Endothelial cell of umbilical vein (primary cell): Measurements from ENCODE around the gene OR10W1. TPM values are rescaled to one million over a fixed set of nuclear protein-coding genes. Genes with fewer than 3 reads are reported as not detected.

Experiments used
- BruUV-seq: library from RNA; stranded (reverse); fragments of 400-500 nt; replicated peaks from 2 replicates; lab custom pipeline; 2021; lab: Mats Ljungman, UMichigan
- CTCF ChIA-PET: fragments of 300-600, 350-600 bp; sonication (Branson Sonifier 250); formaldehyde crosslinking; loops from one replicate; lab custom pipeline; 2021; ENCODE audit warnings: antibody characterized with exemption, inconsistent platforms; lab: Charles Lee
- POLR2A ChIA-PET: fragments of 300-600, 350-600 bp; sonication (Branson Sonifier 250); formaldehyde crosslinking; loops from one replicate; lab custom pipeline; 2021; ENCODE audit warnings: antibody characterized with exemption, inconsistent platforms; lab: Charles Lee
- DNase-seq: peaks from one replicate; pipeline ENCODE4 v3.0.0-alpha.2; 2011; ENCODE audit warnings: low read depth, low spot score
- FAIRE-seq: peaks from 2 replicates; lab custom pipeline; 2011; peaks lifted over from hg19 to GRCh38; lab: Jason Lieb, UNC
- H2AFZ ChIP-seq: 2 replicates; pipeline ENCODE4 v1.6.0; 2012; ENCODE audit warnings: low read depth, low read length, control low read depth, inconsistent platforms
- H3K27ac ChIP-seq: 2 replicates; pipeline ENCODE4 v1.5.1; 2011; ENCODE audit warnings: low read depth, mild to moderate bottlenecking, control low read depth, low read length, moderate library complexity; ENCODE audit not compliant: insufficient read depth
- H3K27me3 ChIP-seq, 2 experiments: 2 replicates each; pipeline versions ENCODE4 v1.6.0 to v1.6.1; 2011; ENCODE audit warnings: low read length in 2 of 2, mixed read lengths in 1 of 2; ENCODE audit not compliant: control insufficient read depth in 2 of 2, insufficient read depth in 2 of 2
- H3K36me3 ChIP-seq, 2 experiments: 2 replicates in 1 of 2; 3 replicates in 1 of 2; pipeline ENCODE4 v1.5.1; 2011; ENCODE audit warnings: low read length in 2 of 2, mild to moderate bottlenecking in 1 of 2, moderate library complexity in 1 of 2; ENCODE audit not compliant: control insufficient read depth in 2 of 2, insufficient read depth in 2 of 2; ENCODE audit errors: extremely low read depth in 1 of 2
- H3K4me1 ChIP-seq: 3 replicates; pipeline ENCODE4 v1.5.1; 2011; ENCODE audit warnings: mild to moderate bottlenecking, low read length; ENCODE audit not compliant: control insufficient read depth, insufficient read depth; ENCODE audit errors: extremely low read depth
- H3K4me2 ChIP-seq: 2 replicates; pipeline ENCODE4 v1.6.1; 2011; ENCODE audit warnings: low read length, control low read depth, mixed read lengths; ENCODE audit not compliant: insufficient read depth
- H3K4me3 ChIP-seq, 3 experiments: fragments of 200-600 bp in 1 of 3; sonication (generic), shearing (Covaris generic) in 1 of 3; replicated peaks in 1 of 3; 2 replicates each; pipeline ENCODE4 v1.5.1; 2011 to 2016; ENCODE audit warnings: control low read depth in 3 of 3, low read length in 3 of 3, mild to moderate bottlenecking in 2 of 3, inconsistent platforms in 1 of 3, low read depth in 1 of 3, moderate library complexity in 1 of 3; ENCODE audit not compliant: insufficient read depth in 1 of 3
- H3K79me2 ChIP-seq: 2 replicates; pipeline ENCODE4 v1.6.0; 2012; ENCODE audit warnings: low read length, inconsistent platforms; ENCODE audit not compliant: control insufficient read depth, insufficient read depth
- H3K9ac ChIP-seq: replicated peaks from 2 replicates; pipeline ENCODE3; 2011; ENCODE audit warnings: low read length, control low read depth; ENCODE audit not compliant: insufficient read depth; ENCODE audit errors: extremely low read depth
- H3K9me1 ChIP-seq: replicated peaks from 3 replicates; pipeline ENCODE4 v1.6.0; 2011; ENCODE audit warnings: mild to moderate bottlenecking, low read length; ENCODE audit not compliant: control insufficient read depth, insufficient read depth; ENCODE audit errors: extremely low read depth
- H3K9me3 ChIP-seq: replicated peaks from 2 replicates; pipeline ENCODE4 v1.5.1; 2012; ENCODE audit warnings: low read length, inconsistent platforms; ENCODE audit not compliant: control insufficient read depth, insufficient read depth
- H4K20me1 ChIP-seq: replicated peaks from 2 replicates; pipeline ENCODE3; 2011; ENCODE audit warnings: mild to moderate bottlenecking, low read length; ENCODE audit not compliant: control insufficient read depth, insufficient read depth; ENCODE audit errors: extremely low read depth
- EZH2 ChIP-seq: IDR thresholded peaks from 2 replicates; pipeline ENCODE4 v1.6.1; 2012; ENCODE audit warnings: borderline replicate concordance, low read depth, mild to moderate bottlenecking, moderate library complexity, low read length, inconsistent platforms; ENCODE audit not compliant: severe bottlenecking
- FOS ChIP-seq: IDR thresholded peaks from 2 replicates; pipeline ENCODE4 v1.6.1; 2011; ENCODE audit warnings: mild to moderate bottlenecking, low read length, moderate library complexity, borderline replicate concordance; ENCODE audit not compliant: insufficient read depth
- GATA2 ChIP-seq: IDR thresholded peaks from 2 replicates; pipeline ENCODE4 v1.7.0; 2011; ENCODE audit warnings: low read depth, mild to moderate bottlenecking, moderate library complexity, mixed read lengths, low read length; ENCODE audit not compliant: insufficient read length, insufficient read depth
- JUN ChIP-seq: IDR thresholded peaks from 2 replicates; pipeline ENCODE4 v1.6.1; 2011; ENCODE audit warnings: borderline replicate concordance, low read depth; ENCODE audit not compliant: insufficient read length, insufficient read depth
- MYC ChIP-seq: IDR thresholded peaks from one replicate; pipeline ENCODE4 v1.6.1; 2011; ENCODE audit warnings: mild to moderate bottlenecking, low read depth, low read length
- POLR2A ChIP-seq: IDR thresholded peaks from 2 replicates; pipeline ENCODE4 v1.6.1; 2012; ENCODE audit warnings: low read depth, mild to moderate bottlenecking, control low read depth, low read length
- POLR2AphosphoS5 ChIP-seq: IDR thresholded peaks from 2 replicates; pipeline ENCODE4 v1.6.1; 2012; ENCODE audit warnings: low read depth, mild to moderate bottlenecking, control low read depth, low read length, moderate library complexity; ENCODE audit not compliant: insufficient read depth
- dilution Hi-C: fragments of 300-500 bp; cut with MboI; formaldehyde crosslinking; loops from one replicate; pipeline ENCODE4 v1.15.0; 2019; ENCODE audit warnings: low sequenced_read_pairs; ENCODE audit not compliant: extremely low pct_ligation_motif_present
- intact Hi-C: fragments of 100-400 bp; cut with micrococcal nuclease; formaldehyde crosslinking; loops from one replicate; pipeline ENCODE4 v1.10.0; 2022
- polyA plus RNA-seq, 4 experiments: library from polyadenylated mRNA; depleted of rRNA in 3 of 4; stranded (reverse) in 3 of 4; unstranded in 1 of 4; fragments of >200 nt; gene quantifications; 2 replicates each; pipeline versions ENCODE4 v1.2.1 to v1.2.3, GENCODE V29; 2011 to 2012; ENCODE audit warnings: missing spikeins in 1 of 4
- total RNA-seq: library from RNA; stranded (reverse); gene quantifications from 2 replicates; pipeline ENCODE4 v1.2.3, GENCODE V29; 2021
- TF ChIP-seq, protein P1 (sequence below), 2 donors: IDR thresholded peaks; 1 replicate in 1 of 2; 2 replicates in 1 of 2; pipeline ENCODE4 v1.5.1; 2011; ENCODE audit warnings: low read length in 2 of 2, mild to moderate bottlenecking in 2 of 2, moderate library complexity in 2 of 2, control low read depth in 1 of 2, inconsistent platforms in 1 of 2, low read depth in 1 of 2; ENCODE audit not compliant: insufficient read depth in 1 of 2; ENCODE audit errors: extremely low read depth in 1 of 2
- TF ChIP-seq, protein P2 (sequence below): IDR thresholded peaks from 2 replicates; pipeline ENCODE4 v1.6.1; 2011; ENCODE audit not compliant: insufficient read depth, insufficient read length

Gene OR10W1
- total and polyA plus RNA-seq, 2 donors (not counting 3 experiments of a cell fraction or from before 2014, with no cell fraction given) = not detected

DNA sequence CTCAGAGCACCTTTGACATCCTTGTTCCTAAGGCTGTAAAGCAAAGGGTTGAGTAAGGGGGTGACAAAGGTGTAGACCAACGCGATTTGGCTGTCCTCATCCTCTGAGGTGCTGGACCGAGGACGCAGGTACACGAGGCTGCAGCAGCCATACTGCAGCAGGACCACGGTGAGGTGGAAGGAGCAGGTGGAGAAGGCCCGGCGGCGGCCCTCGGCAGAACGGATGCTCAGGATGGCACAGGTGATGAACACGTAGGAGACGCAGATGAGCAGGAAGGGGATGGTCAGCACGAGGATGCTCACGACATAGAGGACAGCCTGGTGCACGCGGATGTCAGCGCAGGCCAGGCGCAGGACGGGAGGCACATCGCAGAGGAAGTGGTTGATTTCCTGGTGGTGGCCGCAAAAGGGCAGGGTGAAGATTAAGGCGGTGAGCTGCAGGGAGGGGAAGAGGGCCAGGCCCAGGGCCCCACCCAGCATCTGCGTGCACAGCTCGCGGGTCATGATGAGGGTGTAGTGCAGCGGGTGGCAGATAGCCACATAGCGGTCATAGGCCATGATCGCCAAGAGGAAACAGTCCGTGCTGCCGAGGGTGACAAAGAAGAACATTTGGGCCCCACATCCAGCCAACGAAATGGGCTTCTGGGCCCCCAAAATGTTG is 40.0 kb downstream of the OR10W1 start:
- H3K9ac ChIP-seq = no peak overlapping the region
- no peaks in the 10 kb centered on the region for H3K9me3 ChIP-seq
- no peaks in the 10 kb centered on the region for H3K79me2 ChIP-seq
- no peak for TF ChIP-seq EZH2
- no peak overlapping the region for H3K27ac ChIP-seq
- dilution Hi-C loops (no loop called here), intact Hi-C loops (no loop called here)
- H3K36me3 ChIP-seq = no peaks in the 10 kb centered on the region
- no peaks in the 10 kb centered on the region for H3K27me3 ChIP-seq
- H3K9me1 ChIP-seq = no peaks in the 10 kb centered on the region
- H3K4me2 ChIP-seq = no peak overlapping the region
- H3K4me3 ChIP-seq = no peak overlapping the region
- FAIRE-seq (no peak), DNase-seq (no peak)
- POLR2A ChIA-PET = no interaction called here
- no TSS peak for BruUV-seq
- CTCF ChIA-PET = interaction anchor here (1.1 kb wide), 1 partner anchor 32 kb away, joined by 3 read pairs; no protein-coding TSS in a partner anchor
- no peaks in the 10 kb centered on the region for H3K4me1 ChIP-seq
- H4K20me1 ChIP-seq = no peaks in the 10 kb centered on the region
- no peak overlapping the region for H2AFZ ChIP-seq

DNA sequence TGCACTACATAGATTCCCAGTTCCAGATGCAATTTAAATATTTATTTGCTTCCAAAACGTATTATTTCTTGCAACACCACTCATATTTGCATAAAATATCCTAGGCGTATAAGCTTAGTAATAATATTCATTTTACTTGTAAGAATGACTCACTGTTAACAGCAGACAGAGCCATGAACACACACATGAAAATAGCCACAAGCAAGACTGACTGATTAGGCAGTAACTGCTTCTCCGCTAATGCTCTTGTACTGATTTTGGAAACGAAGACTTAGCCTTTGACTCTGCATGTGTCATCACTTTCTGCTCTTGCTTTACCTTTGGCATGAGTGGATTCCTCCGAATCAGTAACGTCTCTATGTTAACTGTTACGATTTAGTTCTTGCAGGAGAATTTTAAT is 45.3 kb downstream of the OR10W1 start:
- Histone ChIP-seq H3K27ac (no peak overlapping the region), H4K20me1 (no peaks in the 10 kb centered on the region), H3K4me3 (no peak overlapping the region), H3K4me2 (no peak overlapping the region), H3K9ac (no peak overlapping the region), H3K36me3 (no peaks in the 10 kb centered on the region), H3K9me1 (no peaks in the 10 kb centered on the region), H3K27me3 (no peaks in the 10 kb centered on the region), H2AFZ (no peak overlapping the region), H3K4me1 (no peaks in the 10 kb centered on the region), H3K79me2 (no peaks in the 10 kb centered on the region), H3K9me3 (no peaks in the 10 kb centered on the region)
- DNase-seq (no peak), FAIRE-seq (no peak)
- BruUV-seq = no TSS peak
- ChIA-PET CTCF (interaction anchor here (0.8 kb wide), 1 partner anchor 21 kb away, joined by 3 read pairs; no protein-coding TSS in a partner anchor), POLR2A (no interaction called here)
- dilution Hi-C loops (no loop called here), intact Hi-C loops (no loop called here)
- TF ChIP-seq, protein P1, sequence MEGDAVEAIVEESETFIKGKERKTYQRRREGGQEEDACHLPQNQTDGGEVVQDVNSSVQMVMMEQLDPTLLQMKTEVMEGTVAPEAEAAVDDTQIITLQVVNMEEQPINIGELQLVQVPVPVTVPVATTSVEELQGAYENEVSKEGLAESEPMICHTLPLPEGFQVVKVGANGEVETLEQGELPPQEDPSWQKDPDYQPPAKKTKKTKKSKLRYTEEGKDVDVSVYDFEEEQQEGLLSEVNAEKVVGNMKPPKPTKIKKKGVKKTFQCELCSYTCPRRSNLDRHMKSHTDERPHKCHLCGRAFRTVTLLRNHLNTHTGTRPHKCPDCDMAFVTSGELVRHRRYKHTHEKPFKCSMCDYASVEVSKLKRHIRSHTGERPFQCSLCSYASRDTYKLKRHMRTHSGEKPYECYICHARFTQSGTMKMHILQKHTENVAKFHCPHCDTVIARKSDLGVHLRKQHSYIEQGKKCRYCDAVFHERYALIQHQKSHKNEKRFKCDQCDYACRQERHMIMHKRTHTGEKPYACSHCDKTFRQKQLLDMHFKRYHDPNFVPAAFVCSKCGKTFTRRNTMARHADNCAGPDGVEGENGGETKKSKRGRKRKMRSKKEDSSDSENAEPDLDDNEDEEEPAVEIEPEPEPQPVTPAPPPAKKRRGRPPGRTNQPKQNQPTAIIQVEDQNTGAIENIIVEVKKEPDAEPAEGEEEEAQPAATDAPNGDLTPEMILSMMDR (IDR thresholded peaks at IDR 0.05; ENCODE audit: extremely low read depth in 1 of 2, insufficient read depth in 1 of 2, low read depth in 1 of 2, low read length in 2 of 2) = no peak
- TF ChIP-seq JUN (no peak), GATA2 (no peak), POLR2AphosphoS5 (no peak), MYC (no peak), FOS (no peak), EZH2 (no peak), POLR2A (no peak)
- TF ChIP-seq, protein P2, sequence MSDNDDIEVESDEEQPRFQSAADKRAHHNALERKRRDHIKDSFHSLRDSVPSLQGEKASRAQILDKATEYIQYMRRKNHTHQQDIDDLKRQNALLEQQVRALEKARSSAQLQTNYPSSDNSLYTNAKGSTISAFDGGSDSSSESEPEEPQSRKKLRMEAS = no peak
